Measurements from ENCODE around the gene ILDR1. TPM values are rescaled to one million over a fixed set of nuclear protein-coding genes. Genes with fewer than 3 reads are reported as not detected.
"Not testable (repeated sequence)": the region's sequence is repeated elsewhere in the genome, so short reads cannot be mapped to it uniquely, and the experiment has no call there.

The ILDR1 gene
- total RNA-seq, 1 donor from 2014 or later = 0.34 TPM

GRCh38 chr3:122047296-122047695 is 25.2 kb upstream of the ILDR1 start:
- not testable (repeated sequence) for H3K27ac Mint-ChIP-seq; H3K4me3 Mint-ChIP-seq; H3K27me3 Mint-ChIP-seq (ENCODE audit: insufficient read depth)

GRCh38 chr3:122033023-122033422 is 11.0 kb upstream of the ILDR1 start:
- no peak overlapping the region for H3K27ac Mint-ChIP-seq
- H3K9me3 Mint-ChIP-seq = peaks cover 49% of the 10 kb centered on the region
- H3K27me3 Mint-ChIP-seq (ENCODE audit: insufficient read depth) = no peaks in the 10 kb centered on the region
- peaks cover 16% of the 10 kb centered on the region for H3K4me1 Mint-ChIP-seq (ENCODE audit: low read depth)
- H3K36me3 Mint-ChIP-seq (ENCODE audit: low read depth) = peaks cover 6% of the 10 kb centered on the region
- H3K4me3 Mint-ChIP-seq = no peak overlapping the region
- no peak for DNase-seq (ENCODE audit: low spot score)
- intact Hi-C loops (cut with micrococcal nuclease) = no loop called here

More at GRCh38 chr3:122047296-122047695, 25.2 kb upstream of the ILDR1 start:
- H3K4me1 Mint-ChIP-seq (ENCODE audit: low read depth); H3K36me3 Mint-ChIP-seq (ENCODE audit: low read depth); DNase-seq (ENCODE audit: low spot score); intact Hi-C loops (cut with micrococcal nuclease): not testable (repeated sequence)
- H3K9me3 Mint-ChIP-seq = peaks cover 14% of the 10 kb centered on the region

DNA sequence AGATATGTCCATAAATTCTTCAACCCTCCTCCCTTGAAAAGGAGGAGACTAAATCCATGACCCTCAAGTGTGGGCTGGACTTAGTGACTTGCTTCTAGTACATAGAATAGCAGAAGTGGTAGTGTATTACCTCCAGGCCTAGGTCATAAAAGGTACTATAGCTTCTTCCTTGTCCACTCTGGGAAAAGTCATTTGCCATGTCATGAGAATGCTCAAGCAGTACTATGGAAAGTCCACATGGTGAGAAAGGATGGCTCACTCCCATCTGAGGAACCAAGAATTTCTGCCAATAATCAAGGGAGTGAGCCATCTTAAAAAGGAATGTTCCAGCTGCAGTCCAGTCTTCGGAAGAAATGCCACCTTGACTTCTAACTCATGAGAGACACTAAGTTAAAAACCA is 10.5 kb upstream of the ILDR1 start:
- no peak overlapping the region for H3K27ac Mint-ChIP-seq
- intact Hi-C loops (cut with micrococcal nuclease) = no loop called here
- peaks cover 16% of the 10 kb centered on the region for H3K4me1 Mint-ChIP-seq (ENCODE audit: low read depth)
- no peak overlapping the region for H3K4me3 Mint-ChIP-seq
- DNase-seq (ENCODE audit: low spot score) = no peak
- peaks cover 2% of the 10 kb centered on the region for H3K36me3 Mint-ChIP-seq (ENCODE audit: low read depth)
- peaks cover 45% of the 10 kb centered on the region for H3K9me3 Mint-ChIP-seq
- no peaks in the 10 kb centered on the region for H3K27me3 Mint-ChIP-seq (ENCODE audit: insufficient read depth)

- Mint-ChIP-seq H3K4me3 (no peak overlapping the region), H3K4me1 (ENCODE audit: low read depth) (peaks cover 16% of the 10 kb centered on the region), H3K27me3 (ENCODE audit: insufficient read depth) (peaks cover under 1% of the 10 kb centered on the region), H3K36me3 (ENCODE audit: low read depth) (peaks cover 2% of the 10 kb centered on the region), H3K9me3 (peaks cover 35% of the 10 kb centered on the region), H3K27ac (peak overlapping the region; percentile 85)
- intact Hi-C loops (cut with micrococcal nuclease) = loop anchor here (2.0 kb wide), 1 partner anchor 70 kb away; no protein-coding TSS in a partner anchor
- no peak for DNase-seq (ENCODE audit: low spot score)
Measured at GRCh38 chr3:122031123-122031468, 9.0 kb upstream of the ILDR1 start.

DNA sequence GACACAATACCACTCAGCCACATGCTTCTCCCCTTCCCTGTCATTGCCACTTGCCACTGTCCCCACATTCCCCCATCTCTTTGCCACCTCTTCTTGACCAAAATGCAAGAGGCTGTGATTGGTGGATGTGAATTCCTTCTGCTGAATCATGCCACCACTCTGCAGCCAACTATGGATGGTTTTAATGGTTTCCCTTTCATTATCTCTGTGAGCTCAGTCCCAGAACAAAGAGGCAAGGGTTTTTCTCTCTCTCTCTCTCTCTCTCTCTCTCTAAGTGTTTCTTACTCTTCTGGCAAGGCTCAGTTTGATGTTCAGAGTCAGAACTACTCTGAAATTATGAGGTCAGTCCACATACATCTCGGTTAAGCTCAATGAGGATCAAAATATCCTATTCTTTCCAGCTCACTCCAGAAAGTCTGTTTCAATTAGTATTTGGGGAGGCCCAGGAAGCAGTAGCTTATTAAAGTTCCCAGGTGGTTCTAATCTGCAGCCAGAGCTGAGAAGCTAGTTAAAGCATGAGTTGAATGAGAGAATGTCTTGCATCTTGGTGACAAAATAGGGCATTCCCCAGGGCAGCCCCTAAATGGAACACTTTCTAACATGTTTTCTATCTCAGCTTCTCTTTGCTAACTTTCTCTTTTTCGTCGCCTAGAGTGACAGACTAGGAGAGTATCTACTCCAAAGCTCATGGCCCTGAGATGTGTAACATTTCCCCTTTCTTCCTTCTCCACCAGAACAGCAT is 8.5 kb upstream of the ILDR1 start:
- H3K4me3 Mint-ChIP-seq = peak overlapping the region; percentile 20
- intact Hi-C loops (cut with micrococcal nuclease) = loop anchor here (1.0 to 2.0 kb wide), 4 partner anchors 16 to 147 kb away; no protein-coding TSS in a partner anchor
- peak; percentile 27 for DNase-seq (ENCODE audit: low spot score)
- peaks cover 17% of the 10 kb centered on the region for H3K4me1 Mint-ChIP-seq (ENCODE audit: low read depth)
- peaks cover 30% of the 10 kb centered on the region for H3K9me3 Mint-ChIP-seq
- H3K36me3 Mint-ChIP-seq (ENCODE audit: low read depth) = peaks cover 2% of the 10 kb centered on the region
- peaks cover 5% of the 10 kb centered on the region for H3K27me3 Mint-ChIP-seq (ENCODE audit: insufficient read depth)
- H3K27ac Mint-ChIP-seq = peak overlapping the region; percentile 85

DNA sequence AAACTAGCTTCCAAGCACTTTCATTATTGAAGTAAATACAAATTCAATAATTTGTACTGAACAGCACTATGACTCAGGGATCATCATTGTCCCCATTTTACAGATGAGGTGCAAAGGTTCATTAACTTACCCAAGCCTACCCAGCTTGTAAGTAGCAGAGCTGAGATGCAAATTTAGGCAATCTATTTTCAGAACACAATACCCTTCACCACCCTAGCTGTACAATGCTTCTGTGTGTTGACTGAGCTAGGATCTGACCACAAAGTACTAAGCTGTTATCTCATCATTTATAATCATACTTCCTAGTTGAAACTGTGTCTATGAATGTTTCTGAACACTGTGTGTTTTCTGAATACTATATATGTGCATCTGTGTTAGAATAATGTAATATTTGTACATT is 3.2 kb upstream of the ILDR1 start:
- no peaks in the 10 kb centered on the region for H3K36me3 Mint-ChIP-seq (ENCODE audit: low read depth)
- H3K27me3 Mint-ChIP-seq (ENCODE audit: insufficient read depth) = peaks cover 13% of the 10 kb centered on the region
- intact Hi-C loops (cut with micrococcal nuclease) = no loop called here
- no peak overlapping the region for H3K27ac Mint-ChIP-seq
- H3K4me1 Mint-ChIP-seq (ENCODE audit: low read depth) = peaks cover 23% of the 10 kb centered on the region
- no peak overlapping the region for H3K4me3 Mint-ChIP-seq
- no peak for DNase-seq (ENCODE audit: low spot score)
- peaks cover 3% of the 10 kb centered on the region for H3K9me3 Mint-ChIP-seq

DNA sequence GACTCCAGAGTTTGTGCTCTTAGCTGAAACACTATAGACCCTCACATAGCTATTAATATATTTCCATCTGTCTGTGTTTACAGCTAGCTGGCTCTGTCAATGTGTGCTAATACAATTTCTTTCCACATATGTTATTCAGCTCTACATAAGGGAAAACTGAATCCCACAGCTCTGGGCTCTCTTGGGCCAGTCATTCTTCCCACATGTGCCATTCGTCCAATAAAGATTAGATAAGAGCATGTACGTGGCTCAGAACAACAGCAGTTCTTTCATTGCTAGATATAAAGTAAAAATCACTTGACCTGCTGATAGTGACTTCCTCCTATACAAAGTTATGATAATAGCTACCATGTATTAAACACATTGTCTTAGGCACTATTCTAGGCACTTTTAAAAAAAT is 2.8 kb upstream of the ILDR1 start:
- Mint-ChIP-seq H3K27me3 (ENCODE audit: insufficient read depth) (peaks cover 14% of the 10 kb centered on the region), H3K4me1 (ENCODE audit: low read depth) (peaks cover 18% of the 10 kb centered on the region), H3K9me3 (peaks cover 3% of the 10 kb centered on the region), H3K4me3 (no peak overlapping the region), H3K36me3 (ENCODE audit: low read depth) (no peaks in the 10 kb centered on the region), H3K27ac (no peak overlapping the region)
- intact Hi-C loops (cut with micrococcal nuclease) = no loop called here
- DNase-seq (ENCODE audit: low spot score) = no peak

DNA sequence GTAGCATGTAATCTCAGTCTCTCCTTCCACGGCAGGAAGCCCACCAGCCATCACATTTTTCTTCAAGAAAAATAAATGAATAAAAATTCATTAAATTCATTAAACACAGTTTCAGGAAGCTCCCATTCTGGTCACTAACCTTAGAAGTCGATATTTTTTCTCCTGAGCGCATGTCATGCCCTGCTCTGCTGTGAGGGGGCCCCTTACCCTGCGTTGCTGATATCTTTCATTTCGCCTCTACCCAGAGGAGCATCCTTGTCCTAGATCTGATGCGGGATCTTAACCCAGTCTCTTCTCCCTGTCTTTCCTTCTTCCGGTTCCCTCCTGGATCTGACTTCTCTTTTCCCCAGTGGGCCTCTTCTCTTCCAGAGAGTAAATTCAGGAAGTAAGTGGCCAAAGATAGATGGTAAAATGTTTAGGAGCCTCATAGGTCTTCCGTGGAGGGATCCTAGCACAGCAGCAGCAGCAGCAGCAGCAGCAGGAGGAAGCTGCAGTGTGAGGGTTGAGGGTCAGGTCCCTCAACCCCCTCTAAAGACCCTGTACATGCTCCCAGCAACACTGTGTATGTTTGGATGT is 1.4 kb upstream of the ILDR1 start:
- Mint-ChIP-seq H3K36me3 (ENCODE audit: low read depth) (no peaks in the 10 kb centered on the region), H3K27me3 (ENCODE audit: insufficient read depth) (peaks cover 17% of the 10 kb centered on the region), H3K4me1 (ENCODE audit: low read depth) (peaks cover 16% of the 10 kb centered on the region), H3K27ac (no peak overlapping the region), H3K9me3 (no peaks in the 10 kb centered on the region), H3K4me3 (no peak overlapping the region)
- DNase-seq (ENCODE audit: low spot score) = no peak
- intact Hi-C loops (cut with micrococcal nuclease) = no loop called here

GRCh38 chr3:122021037-122021436 is 1.0 kb downstream of the ILDR1 start:
- Mint-ChIP-seq H3K4me1 (ENCODE audit: low read depth) (peaks cover 16% of the 10 kb centered on the region), H3K9me3 (peaks cover 6% of the 10 kb centered on the region), H3K27me3 (ENCODE audit: insufficient read depth) (peaks cover 22% of the 10 kb centered on the region), H3K4me3 (no peak overlapping the region), H3K27ac (no peak overlapping the region), H3K36me3 (ENCODE audit: low read depth) (peaks cover under 1% of the 10 kb centered on the region)
- intact Hi-C loops (cut with micrococcal nuclease) = no loop called here
- no peak for DNase-seq (ENCODE audit: low spot score)

DNA sequence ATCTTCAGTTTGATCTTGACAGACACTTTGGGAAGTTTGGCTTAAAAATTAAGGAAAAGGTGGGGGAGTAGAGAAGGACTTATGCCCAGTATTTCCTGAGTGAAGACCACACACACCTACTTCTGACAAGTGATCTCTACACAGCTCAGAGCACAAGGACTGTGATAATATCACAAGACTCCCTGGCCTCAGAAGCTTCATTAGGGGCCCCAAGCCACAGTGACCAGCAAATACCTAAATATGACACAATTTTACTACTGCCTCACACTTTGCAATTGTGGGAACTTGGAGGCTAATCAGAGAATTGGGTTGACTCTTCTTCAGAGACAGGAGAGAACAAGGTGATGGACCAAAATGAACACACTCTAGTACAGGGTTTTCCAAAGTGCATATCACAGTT is 2.6 kb downstream of the ILDR1 start:
- no peak overlapping the region for H3K27ac Mint-ChIP-seq

DNA sequence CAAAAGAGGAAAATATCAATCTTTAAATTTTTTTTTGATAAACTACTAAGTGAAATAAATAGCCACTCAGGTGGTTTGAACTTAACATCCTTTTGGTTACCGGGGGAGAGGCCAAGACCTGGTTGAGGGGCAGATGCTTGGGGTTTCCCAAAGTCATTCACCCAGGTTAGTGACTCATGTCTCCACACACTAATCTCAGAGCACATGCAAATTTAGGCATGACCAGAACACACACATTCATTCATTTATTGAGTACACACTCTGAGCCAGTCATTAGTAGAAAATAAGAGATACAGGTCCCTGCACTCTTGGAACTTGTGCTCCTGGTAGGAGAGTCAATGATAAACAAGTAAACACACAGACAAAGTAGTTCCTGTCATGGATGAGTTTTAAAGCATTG is 7.3 kb downstream of the ILDR1 start:
- Mint-ChIP-seq H3K4me3 (no peak overlapping the region), H3K4me1 (ENCODE audit: low read depth) (peaks cover 40% of the 10 kb centered on the region), H3K27me3 (ENCODE audit: insufficient read depth) (peaks cover 12% of the 10 kb centered on the region), H3K27ac (peak overlapping the region; percentile 21), H3K36me3 (ENCODE audit: low read depth) (peaks cover 6% of the 10 kb centered on the region), H3K9me3 (peaks cover 11% of the 10 kb centered on the region)
- DNase-seq (ENCODE audit: low spot score) = no peak
- intact Hi-C loops (cut with micrococcal nuclease) = loop anchor here (1.0 to 10.0 kb wide), 9 partner anchors 14 to 280 kb away; partner anchors contain the start of genes EAF2 and IQCB1

More for the DNA sequence above, 2.6 kb downstream of the ILDR1 start:
- Mint-ChIP-seq H3K9me3 (peaks cover 11% of the 10 kb centered on the region), H3K4me1 (ENCODE audit: low read depth) (peaks cover 16% of the 10 kb centered on the region), H3K4me3 (no peak overlapping the region), H3K27me3 (ENCODE audit: insufficient read depth) (peaks cover 18% of the 10 kb centered on the region), H3K36me3 (ENCODE audit: low read depth) (peaks cover 4% of the 10 kb centered on the region)
- no peak for DNase-seq (ENCODE audit: low spot score)
- intact Hi-C loops (cut with micrococcal nuclease) = loop anchor here (10.0 kb wide), 1 partner anchor 285 kb away; no protein-coding TSS in a partner anchor

- Mint-ChIP-seq H3K9me3 (peaks cover 11% of the 10 kb centered on the region), H3K4me3 (no peak overlapping the region), H3K27me3 (ENCODE audit: insufficient read depth) (peaks cover 11% of the 10 kb centered on the region), H3K4me1 (ENCODE audit: low read depth) (peaks cover 41% of the 10 kb centered on the region), H3K27ac (no peak overlapping the region), H3K36me3 (ENCODE audit: low read depth) (peaks cover 6% of the 10 kb centered on the region)
- no peak for DNase-seq (ENCODE audit: low spot score)
- intact Hi-C loops (cut with micrococcal nuclease) = loop anchor here (2.0 to 10.0 kb wide), 3 partner anchors 71 to 279 kb away; no protein-coding TSS in a partner anchor
Measured at GRCh38 chr3:122013448-122013925, 8.6 kb downstream of the ILDR1 start.

- Mint-ChIP-seq H3K4me1 (ENCODE audit: low read depth) (peaks cover 41% of the 10 kb centered on the region), H3K27ac (peak overlapping the region; percentile 42), H3K9me3 (peaks cover 11% of the 10 kb centered on the region), H3K4me3 (no peak overlapping the region), H3K36me3 (ENCODE audit: low read depth) (peaks cover 6% of the 10 kb centered on the region), H3K27me3 (ENCODE audit: insufficient read depth) (peaks cover 8% of the 10 kb centered on the region)
- no peak for DNase-seq (ENCODE audit: low spot score)
- intact Hi-C loops (cut with micrococcal nuclease) = loop anchor here (2.0 to 10.0 kb wide), 3 partner anchors 72 to 278 kb away; no protein-coding TSS in a partner anchor
Measured at GRCh38 chr3:122012821-122013220, 9.2 kb downstream of the ILDR1 start.
